GM19193 (cell line): ENCODE data around the gene RETSAT.

Experiments
- POLR2A ChIP-seq: IDR thresholded peaks from 4 replicates; pipeline ENCODE4 v1.6.1; 2011; ENCODE audit not compliant: insufficient read depth, insufficient read length; ENCODE audit errors: extremely low read depth

RETSAT gene

DNA sequence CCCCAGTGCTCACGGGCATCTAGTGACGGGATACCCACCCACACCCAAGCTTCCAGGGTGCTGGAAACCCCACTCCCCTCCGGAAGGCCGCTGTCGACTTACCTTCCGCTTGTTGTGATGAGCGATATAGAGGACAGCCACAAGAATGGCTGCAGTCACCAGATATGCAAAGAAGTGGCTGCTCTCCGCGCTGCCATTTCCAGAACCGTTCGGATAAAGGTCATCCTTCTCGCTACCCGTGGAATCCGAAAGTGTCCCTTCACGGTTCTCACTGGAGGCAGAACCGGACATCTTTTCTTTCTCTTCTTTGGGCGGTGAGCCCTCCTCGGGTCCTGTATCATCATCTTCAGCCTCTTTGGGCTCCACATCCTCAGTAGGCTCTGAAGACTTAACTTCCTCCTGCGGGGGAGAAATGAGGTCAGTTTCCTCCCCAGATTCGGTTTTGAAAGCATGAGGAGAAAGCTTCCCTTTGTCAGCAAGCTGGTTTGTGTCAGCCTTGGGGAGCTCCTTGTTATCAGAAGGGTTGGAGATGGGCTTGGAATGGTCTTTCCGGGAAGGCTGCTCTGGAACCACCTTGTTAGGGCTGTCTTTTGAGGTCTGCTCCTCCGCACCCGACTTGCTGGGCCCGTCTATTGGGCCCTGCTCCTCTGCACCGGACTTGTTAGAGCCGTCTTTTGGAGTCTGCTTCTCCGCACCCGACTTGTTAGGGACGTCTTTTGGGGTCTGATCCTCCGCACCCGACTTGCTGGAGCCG is 27.7 kb downstream of the RETSAT start:
- no peak for TF ChIP-seq POLR2A

DNA sequence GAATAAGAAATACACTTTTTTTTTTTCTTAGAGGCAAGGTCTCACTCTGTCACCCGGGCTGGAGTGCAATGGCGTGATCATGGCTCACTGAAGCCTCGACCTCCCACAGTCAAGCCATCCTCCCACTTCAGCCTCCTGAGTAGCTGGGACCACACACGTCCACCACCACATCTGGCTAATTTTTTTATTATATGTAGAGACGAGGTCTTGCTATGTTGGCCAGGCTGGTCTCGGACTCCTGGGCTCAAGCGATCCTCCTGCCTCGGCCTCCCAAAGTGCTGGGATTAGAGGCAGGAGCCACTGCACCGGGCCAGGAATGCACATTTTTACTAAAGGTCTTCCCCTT is 28.9 kb downstream of the RETSAT start:
- no peak for TF ChIP-seq POLR2A

DNA sequence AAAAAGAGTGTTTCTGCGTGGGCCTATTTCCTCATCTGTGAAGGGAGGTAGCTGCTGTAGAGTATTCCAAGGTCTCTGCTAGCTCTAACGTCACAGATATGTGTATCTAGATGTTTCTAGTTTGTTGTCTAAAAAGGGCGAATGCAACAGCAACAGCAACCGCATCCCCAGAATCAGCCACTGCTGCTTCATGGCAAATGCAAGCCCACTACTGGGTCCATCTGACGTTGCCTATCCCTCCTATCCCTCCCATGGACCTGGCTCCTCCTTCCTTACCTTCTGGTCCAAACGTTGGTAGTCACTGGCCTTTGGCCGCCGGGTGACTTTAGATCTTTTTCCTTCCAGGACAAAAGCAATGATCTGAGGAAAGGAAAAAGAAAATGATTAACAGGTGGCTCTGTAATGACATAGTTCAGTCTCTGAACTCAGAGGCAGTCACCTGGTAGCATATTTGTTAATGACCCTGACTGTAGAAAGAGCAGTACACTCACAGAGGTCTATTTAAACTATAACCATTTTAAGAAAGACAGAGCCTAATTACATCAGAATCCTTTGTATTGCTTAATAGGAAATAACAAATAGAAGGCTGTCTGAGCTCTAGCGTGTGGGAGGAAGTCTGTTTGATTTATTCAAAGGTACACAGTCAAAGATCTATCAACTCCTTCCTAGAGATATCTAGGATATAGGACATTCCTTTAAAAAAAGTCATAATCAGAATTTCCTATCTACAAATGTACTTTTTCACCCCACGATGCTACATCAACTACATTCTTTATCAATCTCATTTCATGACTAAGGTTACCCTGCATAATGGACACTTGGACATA is 29.5 kb downstream of the RETSAT start:
- no peak for TF ChIP-seq POLR2A

DNA sequence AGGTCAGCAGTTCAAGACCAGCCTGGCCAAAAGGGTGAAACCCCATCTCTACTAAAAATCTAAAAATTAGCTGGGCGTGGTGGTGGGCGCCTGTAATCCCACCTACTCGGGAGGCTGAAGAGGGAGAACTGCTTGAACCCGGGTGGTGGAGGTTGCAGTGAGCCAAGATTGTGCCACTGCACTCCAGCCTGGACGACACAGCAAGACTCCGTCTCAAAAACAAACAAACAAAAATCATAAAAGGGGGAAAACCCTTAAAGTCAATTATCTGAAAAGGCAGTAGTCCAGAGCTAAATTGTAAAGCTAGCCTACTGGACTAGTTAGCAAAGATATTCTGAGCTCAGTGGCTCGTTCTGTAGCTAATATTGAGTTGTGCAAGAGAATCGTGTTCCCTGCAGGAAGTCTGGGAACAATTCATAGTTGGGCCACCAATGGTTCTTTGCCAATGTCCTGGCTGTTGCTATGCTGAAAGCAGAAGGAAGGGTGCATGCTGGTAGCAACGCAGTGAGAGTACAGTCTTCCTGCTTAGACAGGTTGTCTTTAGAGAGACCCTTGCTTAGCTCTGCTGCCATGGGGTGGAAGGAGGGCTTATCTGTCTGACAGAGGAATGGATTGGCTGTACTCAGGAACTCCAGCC is 30.9 kb downstream of the RETSAT start:
- TF ChIP-seq POLR2A = no peak

DNA sequence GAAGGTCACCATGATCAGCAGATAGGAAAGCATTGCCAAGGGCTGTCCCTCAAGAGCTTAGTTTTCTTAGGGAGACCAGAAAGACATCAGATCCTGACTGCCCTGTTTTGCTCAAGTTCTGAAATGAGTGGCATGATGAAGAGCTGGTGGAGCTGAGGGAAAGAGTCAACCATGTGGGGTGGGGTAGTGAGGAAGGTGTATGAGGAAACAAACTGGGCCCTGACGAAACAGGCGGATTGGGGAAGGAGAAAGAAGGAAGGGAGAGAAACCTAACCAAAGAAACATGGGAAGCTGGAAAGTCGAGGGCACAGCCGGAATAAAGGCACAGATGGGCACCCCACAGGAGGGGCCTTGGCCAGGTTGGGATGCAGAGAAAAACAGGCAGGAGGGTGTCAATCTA is 34.5 kb downstream of the RETSAT start:
- TF ChIP-seq POLR2A = no peak

DNA sequence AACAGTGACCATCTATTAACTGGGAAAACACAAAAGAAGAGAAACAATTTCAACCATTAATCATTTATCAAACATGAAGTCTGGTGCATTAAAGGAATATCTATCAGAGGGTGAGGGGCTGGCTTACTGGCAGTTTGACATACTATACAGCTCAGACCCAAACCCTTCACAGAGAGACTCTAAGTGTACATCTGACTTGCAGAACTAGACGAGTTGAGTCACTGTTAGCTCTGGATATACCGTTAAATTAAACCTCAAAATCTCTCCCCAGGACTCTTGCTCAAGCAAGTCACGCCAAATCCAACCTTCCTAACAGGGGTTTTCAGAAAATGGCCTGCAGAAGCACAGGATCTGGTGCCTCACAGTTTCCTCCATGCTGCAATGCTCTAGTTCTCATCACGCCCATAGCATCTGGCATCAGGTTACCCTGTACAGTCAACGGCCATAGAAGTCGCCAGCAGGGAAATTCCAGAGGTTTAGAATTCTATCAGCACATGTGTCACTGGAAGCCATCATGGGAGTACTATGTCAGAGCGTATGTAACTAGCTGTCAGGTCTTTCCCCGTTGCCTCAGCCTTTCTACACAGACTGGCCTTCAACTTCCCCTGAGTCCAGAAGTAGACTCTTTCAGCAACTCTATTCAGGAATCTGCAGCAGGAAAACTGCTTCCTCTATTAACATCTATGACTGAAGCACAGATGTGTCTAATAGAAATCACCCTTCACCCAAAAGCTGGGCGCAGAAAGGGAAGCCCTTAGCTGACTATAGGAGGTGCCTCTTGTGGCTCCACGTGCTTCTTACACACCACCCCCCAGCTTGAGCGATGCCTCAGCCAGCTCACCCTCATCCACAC is 35.9 kb downstream of the RETSAT start:
- TF ChIP-seq POLR2A = no peak

DNA sequence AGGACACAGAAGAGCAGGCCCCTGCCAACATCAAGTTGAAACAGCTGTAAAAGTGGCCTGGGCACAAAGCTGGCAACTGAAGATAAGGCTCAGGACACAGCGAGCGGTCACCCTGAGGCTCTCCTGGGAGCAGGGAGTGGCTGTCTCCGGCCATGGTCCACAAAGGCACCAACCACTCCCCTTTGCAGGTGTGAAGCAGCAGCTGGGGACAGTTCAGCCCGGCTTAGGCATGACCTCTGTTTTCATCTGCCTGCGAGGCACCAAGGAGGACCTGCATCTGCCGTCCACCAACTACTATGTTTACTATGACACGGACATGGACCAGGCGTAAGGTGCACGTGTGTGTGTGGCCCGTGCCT is 39.5 kb downstream of the RETSAT start:
- TF ChIP-seq POLR2A = no peak

DNA sequence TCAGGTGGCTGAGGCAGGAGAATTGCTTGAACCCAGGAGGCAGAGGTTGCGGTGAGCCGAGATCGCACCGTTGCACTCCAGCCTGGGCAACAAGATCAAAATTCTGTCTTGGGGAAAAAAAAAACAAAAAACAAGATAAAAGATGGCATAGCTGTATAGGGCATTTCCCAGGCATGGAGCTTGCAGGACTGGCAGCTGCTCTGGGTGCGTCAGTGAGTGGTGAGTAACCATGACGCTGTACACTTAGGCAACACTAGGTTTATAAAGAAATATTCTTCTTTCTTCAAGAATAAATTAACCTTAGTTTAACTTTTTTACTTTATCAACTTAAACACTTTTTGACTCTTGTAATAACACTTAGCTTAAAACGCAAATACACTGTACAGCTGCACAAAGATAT is 41.9 kb downstream of the RETSAT start:
- no peak for TF ChIP-seq POLR2A

DNA sequence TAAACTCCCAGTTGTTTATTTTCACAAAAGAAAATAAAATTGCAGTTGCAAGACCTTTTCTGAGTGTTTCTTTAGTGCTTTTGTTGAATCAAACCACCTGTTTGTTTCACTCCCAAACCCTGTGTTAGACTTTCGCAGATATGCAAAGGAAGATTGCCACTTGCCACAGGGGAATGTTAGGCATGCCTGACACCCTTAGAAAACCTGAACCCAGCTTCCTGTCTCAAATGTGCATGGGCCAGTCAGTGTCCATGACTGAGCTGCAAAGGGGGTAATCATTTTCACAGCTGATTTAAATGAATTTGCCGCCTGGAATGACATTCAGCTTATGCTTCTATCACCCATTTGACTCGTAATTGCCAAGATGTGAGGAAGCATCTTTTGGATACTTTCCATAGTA is 44.0 kb downstream of the RETSAT start:
- TF ChIP-seq POLR2A = no peak

DNA sequence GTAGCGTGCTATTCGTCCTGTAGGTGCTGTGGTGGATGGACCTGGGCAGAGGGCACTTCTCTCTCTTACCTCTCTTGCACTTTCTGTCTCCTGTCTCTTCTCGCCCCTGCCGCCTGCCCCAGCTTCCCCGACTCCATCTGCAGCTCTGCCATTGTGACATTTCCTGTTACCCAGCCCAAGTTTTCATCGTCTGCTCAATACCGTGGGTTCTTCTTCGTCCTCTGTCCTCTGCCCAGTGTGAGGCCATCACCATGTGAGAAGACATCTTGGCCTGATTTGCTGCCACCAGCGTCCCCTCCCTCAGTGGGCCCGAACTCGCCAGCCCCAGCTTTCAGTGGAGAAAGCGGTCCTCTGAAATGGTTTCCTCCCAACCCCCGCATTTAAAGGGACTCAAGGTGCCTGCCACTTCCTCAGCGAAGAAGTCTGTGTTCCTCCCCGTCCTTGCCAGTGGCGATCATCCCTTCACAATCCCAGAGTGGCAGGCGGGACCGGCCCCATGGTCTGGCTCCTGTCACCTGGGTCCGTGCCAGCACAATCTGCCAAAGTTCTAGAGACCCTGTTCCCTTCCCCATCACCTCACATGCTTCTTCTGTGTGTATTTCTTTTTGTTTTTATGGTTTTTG is 44.5 kb downstream of the RETSAT start:
- no peak for TF ChIP-seq POLR2A

DNA sequence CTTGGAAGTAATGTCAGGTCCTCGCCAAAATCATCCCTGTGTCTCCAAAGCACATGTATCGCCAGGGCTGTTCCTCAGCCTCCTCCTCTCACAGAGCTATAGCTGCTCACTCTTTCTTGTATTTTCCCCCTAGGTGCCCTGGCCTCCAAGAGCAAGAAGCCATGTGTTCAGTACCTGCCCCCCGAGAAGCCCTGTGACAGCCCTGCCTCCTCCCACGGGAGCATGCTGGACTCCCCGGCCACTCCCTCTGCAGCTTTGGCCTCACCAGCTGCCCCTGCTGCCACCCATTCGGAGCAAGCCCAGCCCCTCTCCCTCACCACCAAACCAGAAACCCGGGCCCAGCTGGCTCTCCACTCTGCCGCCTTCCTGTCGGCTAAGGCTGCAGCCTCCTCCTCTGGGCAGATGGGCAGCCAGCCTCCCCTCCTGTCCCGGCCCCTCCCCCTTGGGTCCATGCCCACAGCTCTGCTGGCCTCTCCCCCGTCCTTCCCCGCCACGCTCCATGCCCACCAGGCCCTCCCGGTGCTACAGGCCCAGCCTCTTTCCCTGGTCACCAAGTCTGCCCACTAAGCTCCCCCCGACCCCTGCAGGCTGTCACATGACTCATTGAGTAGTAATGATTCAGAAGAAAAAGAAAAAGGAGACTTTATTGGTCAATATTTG is 45.3 kb downstream of the RETSAT start:
- no peak for TF ChIP-seq POLR2A

DNA sequence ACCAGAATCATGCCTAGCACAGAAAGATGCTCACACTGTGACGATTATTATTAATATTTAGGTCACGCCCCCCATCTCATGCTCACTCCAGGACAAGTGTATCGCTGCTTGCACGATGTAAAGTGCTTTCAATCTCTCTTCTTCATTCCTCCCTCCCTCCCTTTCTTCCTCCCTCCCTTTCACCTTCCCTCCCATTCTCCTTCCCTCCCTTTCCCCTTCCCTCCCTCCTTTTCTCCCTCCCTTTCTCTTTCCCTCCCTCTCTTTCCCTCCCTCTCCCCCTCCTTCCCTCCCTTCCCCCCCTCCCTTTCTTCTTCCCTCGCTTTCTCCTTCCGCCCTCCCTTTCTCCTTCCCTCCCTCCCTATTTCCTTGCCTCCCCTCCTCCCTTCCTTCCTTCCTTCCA is 46.1 kb downstream of the RETSAT start:
- TF ChIP-seq POLR2A = no peak

DNA sequence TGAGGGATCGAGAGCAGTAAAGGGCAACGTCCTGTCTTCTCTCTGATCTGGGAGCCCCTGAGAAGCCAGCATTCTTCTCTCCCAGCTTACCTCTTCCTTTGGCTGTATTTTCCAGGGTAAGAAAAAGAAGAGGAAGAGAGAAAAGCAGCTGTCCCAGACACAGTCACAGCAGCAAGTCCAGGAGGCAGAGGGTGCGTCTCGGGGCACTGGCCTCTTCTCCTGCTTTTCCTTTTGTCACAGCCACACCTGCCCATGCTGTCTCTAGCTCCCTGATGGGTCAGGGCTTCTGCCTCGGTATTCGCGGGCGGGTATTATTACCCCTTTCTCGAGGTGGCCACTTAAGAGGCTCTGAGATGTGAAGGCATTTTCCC is 46.8 kb downstream of the RETSAT start:
- no peak for TF ChIP-seq POLR2A
